NCI-H510A treated with DMSO at 0.1 percent for 48 hours (cell line): ENCODE measurements around the gene TSC22D1.
"Not testable (repeated sequence)": the region's sequence is repeated elsewhere in the genome, so short reads cannot be mapped to it uniquely, and the experiment has no call there.

Experiments
- DNase-seq: peaks from one replicate; lab custom pipeline; 2025; lab: John Stamatoyannopoulos, UW

Gene TSC22D1

GRCh38 chr13:44575741-44576350 lies at the start of gene TSC22D1:
Gene TSC22D1, minus strand, starts transcription at chr13:44576330. Its CDS starts 256 bp downstream, at chr13:44576074.
- no peak for DNase-seq

- DNase-seq, result no peak
These were observed 46.6 kb upstream of the TSC22D1 start for GRCh38 chr13:44622708-44623107.

DNA sequence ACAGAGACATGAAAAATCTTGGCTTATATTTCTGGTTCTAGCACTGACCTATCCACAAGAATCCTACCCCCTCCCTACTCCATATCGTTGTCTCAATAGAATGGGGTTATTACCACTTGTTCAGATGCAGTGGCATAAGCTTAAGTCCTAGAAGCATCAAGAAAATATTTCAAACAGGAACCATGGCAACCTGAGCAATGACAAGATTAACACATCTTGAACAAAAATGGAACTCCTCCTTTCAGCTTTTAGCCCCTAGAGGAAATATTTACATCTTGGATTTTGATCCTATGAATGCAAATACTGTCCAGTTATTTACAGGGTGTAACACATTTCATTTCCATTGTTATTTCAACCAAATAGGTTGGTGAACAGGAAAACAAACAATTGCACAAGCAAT lies 46.1 kb upstream of the TSC22D1 start:
- no peak for DNase-seq

DNA sequence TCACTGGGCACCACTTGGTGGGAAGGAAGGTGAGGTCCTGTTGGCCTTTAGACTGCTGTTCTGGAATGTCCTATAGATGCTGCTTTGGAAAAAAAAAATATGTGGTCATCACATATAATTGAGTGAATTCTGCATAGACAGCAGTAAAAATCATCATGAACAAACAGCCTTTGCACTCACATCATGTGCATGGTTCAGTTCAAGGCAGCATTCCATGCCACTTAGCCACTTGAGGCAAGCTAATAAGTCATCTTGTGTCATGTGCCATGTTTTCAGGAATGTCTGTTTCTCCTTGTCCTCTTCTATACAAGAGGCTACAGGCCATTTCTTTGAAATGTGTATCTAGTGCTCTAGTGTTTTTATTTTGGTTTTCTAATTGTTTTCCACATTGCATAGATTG lies 43.9 kb upstream of the TSC22D1 start:
- DNase-seq, result no peak

GRCh38 chr13:44619651-44620050 lies 43.5 kb upstream of the TSC22D1 start:
- no peak for DNase-seq

- no peak for DNase-seq
These were observed 42.2 kb upstream of the TSC22D1 start for GRCh38 chr13:44618326-44618725.

GRCh38 chr13:44617648-44618047 lies 41.5 kb upstream of the TSC22D1 start:
- no peak for DNase-seq

DNA sequence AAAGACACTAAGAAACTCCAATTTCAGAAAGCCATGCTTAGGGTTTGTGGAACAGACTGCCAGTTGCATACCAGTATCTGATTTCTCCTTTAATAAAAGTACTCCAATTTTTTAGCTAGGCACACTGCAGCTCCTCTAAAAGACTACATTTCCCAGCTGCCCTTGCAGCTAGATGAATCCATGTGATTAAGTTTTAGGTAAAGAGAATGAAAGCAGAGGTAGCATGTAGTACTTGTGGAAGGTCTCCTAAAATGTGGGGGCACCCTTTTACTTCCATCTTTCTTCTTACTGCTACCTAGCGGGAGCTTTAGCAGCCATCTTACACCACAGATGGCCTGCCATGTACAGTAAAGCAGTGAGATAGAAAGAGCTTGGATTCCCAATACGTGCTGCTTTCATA lies 33.0 kb upstream of the TSC22D1 start:
- DNase-seq, result no peak

DNA sequence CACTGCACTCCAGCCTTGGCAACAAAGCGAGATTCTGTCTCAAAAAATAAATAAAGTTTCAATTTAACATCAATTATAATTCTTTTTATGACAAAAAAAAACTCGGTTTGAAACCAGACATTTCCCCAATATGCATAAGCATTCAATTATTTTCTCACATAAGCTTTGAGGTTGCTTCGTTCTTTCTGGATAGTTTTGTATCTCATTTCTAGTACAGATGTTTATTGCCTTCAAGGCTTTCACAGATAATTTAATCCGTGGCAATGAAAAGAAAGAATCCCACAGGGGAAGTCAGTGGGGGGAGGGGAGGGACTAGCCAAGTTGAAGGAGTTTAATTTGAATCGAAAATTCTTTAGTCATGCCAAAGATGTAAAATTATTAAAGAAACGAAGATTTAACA lies 29.6 kb upstream of the TSC22D1 start:
- DNase-seq, result no peak

GRCh38 chr13:44605275-44605674 lies 29.1 kb upstream of the TSC22D1 start:
- DNase-seq, result no peak

GRCh38 chr13:44601586-44601985 lies 25.5 kb upstream of the TSC22D1 start:
- no peak for DNase-seq

DNA sequence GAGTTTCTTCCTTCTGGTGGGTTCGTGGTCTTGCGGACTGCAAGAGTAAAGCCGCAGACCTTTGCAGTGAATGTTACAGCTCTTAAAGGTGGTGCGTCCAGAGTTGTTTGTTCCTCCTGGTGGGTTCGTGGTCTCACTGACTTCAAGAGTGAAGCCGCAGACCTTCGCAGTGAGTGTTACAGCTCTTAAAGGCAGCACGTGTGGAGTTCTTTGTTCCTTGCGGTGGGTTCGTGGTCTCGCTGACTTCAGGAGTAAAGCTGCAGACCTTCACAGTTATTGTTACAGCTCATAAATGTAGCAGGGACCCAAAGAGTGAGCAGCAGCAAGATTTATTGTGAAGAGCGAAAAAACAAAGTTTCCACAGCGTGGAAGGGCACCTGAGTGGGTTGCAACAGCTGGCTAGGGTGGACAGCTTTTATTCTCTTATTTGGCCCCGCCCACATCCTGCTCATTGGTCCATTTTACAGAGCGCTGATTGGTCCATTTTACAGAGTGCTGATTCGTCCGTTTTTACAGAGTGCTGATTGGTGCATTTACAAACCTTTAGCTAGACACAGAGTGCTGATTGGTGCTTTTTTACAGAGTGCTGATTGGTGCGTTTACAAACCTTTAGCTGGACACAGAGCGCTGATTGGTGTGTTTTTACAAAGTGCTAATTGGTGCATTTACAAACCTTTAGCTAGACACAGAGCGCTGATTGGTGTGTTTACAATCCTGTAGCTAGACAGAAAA lies 17.9 kb upstream of the TSC22D1 start:
- DNase-seq, result not testable (repeated sequence)

DNA sequence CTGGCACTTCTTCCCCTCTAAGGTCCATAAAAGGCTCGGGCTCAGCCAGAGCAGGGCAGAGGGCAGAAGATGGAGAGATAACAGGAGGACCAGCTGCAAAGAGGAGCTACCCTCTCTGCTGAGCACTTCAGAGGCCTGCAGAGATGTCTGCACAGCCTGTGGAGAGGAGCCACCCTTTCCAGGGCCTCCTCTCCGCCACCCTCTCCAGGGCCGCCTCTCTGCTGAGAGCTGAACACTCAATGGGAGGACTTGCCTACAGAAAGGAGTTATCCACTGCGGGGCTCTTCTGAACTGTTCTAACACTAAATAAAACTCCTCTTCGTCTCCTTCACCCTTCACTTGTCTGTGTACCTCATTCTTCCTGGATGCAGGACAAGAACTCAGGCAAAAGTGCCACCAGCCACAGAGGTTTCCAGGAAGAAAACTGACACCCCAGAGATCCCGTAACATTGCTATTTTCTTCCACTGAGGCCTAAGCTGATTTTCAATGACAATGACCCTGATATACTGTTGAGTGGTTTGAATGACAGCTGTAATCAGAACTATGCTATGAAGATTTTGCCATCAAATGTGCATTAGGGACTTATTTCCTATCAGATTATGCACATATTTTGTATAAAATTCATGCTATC lies 16.2 kb upstream of the TSC22D1 start:
- no peak for DNase-seq

DNA sequence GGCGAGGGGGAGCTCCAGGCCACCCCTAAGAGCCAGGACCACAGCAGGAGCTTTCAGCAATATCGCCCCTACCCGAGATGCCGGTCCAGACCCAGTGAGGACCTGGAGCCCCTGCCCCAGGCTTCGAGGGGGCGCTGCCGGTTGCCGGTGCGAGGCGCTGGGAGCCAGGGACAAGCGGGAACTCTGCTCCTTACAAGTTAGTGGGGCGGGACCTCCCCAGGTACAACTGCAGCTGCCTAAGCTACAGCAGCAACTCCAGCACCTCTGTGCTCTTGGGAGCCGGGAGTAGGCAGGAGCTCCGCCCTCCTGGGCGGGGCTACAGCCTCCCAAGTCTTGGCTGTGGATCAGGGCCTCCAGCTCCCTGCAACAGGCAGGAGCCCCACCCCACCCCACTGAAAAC lies 15.2 kb upstream of the TSC22D1 start:
- no peak for DNase-seq

DNA sequence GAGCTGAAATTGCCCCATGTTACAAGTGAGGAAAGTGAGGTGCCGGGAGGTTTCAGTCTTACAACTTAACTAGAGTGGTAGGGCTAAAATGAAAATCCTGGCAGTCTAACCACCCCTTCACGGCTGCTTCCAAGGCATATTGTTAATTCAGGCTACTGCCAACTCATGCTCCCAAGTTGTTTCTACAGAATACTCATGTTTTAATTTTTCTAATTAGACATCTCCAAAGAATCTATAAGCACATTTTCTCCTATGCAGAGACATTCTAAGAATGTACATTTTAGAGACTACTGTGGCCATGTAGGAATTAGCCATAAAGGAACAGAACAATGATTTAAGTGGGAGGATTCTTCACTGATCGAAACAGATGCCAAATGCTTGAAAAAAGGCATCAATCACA lies 7.0 kb upstream of the TSC22D1 start:
- no peak for DNase-seq

DNA sequence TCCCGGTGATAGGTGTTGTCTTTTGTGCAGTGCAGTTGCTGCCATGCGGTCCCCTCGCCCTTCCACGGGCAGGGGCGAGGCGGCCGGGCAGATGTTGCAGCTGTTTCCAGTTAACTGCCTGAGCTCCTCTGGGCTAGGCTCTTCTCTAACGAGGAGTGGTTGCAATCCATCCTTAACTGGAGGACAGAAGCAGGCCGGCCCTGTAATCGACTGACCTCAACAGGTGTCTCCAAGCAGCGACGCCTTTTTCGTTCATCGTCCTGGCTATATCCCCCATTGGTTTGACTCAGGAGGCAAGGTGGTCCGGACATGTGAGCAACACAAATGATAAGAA lies 1.9 kb upstream of the TSC22D1 start:
- no peak for DNase-seq

- peak; percentile 41 for DNase-seq
These were observed 1.3 kb upstream of the TSC22D1 start for GRCh38 chr13:44577236-44578066.

- no peak for DNase-seq
These were observed 463 bp upstream of the TSC22D1 start for GRCh38 chr13:44576351-44577235.

DNA sequence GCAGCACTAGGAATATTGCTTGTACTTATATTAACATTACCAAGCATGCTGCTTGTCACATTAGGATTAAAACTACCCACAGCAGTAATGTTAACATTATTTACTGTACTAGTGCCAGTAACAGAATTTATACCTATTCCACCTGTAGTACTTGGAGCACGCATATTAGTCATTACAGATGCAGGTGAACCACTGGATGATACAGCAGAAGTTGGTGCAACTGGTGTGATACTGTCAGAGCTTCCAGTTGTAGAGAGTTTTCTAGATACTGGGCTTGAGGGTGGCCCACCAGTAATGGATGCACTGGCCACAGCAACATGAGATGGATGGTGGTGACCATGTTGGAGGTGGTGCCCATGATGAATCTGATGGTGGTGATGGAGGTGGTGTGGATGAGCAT lies 1.1 kb downstream of the TSC22D1 start:
- DNase-seq, result no peak

GRCh38 chr13:44574466-44574855 lies 1.7 kb downstream of the TSC22D1 start:
- DNase-seq, result no peak

DNA sequence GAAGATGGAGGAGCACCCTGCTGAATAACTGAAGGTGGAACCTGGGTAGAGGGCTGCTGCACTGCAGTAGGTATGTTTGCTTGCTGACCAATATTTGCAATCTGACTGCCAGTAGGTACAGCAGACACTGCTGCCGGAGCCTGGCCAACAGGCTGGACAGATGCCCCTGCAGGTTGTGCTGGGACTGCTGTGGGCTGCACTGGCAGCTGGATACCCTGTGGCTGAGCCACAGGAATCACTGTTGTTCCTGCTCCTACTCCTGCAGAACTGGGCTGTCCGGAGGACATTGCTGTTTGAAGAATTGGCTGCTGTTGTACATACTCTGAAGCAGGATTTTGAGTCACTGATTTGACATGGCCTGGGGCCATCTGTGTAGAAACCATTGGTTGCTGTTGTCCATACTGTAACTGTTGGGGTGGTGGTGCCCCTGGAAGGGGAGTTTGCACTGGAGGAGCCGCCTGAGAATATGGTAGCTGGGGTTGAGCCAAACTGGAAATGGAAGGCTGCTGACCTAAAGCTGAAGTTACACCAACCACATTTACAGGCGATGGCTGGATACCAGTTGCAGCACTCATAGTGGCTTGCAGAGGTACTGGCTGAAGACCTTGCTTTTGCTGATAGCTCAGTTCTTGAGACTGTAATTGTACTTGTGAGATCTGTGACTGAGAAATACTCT lies 2.2 kb downstream of the TSC22D1 start:
- no peak for DNase-seq
